ENCODE data around the gene L3MBTL3. TPM values are rescaled to one million over a fixed set of nuclear protein-coding genes. Genes with fewer than 3 reads are reported as not detected.

Gene L3MBTL3
- total RNA-seq, 1 donor from 2014 or later = 9.5 TPM

DNA sequence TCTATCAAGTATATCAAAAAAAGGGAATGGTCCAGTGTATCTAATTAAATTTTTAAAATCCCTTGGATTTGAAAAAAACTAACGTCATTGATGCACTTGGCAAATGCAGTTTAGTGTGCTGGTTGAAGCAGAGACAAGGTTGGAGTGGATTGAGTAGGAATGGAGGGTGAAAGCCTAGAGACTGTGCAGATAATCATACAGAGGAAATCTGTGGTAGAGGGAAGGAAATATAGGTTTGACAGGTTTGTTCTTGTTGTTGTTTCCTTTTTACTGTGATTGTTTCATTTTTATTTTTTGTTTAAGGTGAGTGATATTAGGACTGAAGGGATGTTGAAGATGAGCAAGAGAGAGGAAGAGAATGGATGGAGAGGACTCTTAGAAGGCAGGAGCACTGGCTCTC lies 29.0 kb upstream of the L3MBTL3 start:
- no peaks in the 10 kb centered on the region for H3K27me3 ChIP-seq (ENCODE audit: control insufficient read depth, insufficient read depth, low read length)
- TF ChIP-seq, protein P1, sequence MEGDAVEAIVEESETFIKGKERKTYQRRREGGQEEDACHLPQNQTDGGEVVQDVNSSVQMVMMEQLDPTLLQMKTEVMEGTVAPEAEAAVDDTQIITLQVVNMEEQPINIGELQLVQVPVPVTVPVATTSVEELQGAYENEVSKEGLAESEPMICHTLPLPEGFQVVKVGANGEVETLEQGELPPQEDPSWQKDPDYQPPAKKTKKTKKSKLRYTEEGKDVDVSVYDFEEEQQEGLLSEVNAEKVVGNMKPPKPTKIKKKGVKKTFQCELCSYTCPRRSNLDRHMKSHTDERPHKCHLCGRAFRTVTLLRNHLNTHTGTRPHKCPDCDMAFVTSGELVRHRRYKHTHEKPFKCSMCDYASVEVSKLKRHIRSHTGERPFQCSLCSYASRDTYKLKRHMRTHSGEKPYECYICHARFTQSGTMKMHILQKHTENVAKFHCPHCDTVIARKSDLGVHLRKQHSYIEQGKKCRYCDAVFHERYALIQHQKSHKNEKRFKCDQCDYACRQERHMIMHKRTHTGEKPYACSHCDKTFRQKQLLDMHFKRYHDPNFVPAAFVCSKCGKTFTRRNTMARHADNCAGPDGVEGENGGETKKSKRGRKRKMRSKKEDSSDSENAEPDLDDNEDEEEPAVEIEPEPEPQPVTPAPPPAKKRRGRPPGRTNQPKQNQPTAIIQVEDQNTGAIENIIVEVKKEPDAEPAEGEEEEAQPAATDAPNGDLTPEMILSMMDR (IDR thresholded peaks at IDR 0.05; ENCODE audit: insufficient read depth, low read length, poor library complexity, severe bottlenecking) = no peak
- DNase-seq (ENCODE audit: low read depth) = no peak
- no peaks in the 10 kb centered on the region for H3K36me3 ChIP-seq (ENCODE audit: control insufficient read depth, insufficient read depth, low read length)
- H3K4me3 ChIP-seq (ENCODE audit: low read depth, low read length) = no peak overlapping the region

DNA sequence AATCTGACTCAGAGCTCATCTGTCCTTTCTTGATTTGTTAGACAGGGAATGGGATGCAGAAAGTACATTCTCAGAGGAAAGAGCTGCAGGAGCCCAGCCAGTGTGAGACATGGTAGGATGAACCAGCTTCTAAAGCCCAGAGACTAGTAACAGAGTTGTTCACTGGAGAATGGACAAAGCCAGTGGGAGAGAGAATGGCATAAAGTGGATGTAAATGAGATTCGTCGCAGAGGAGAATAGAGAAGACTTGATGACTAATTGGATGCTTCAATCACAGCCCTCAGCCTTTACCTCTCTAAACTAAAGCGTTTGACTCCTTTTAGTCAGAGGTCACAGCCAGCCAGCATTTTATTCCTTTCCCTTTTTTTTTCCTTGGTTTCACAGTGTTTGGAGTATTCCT lies 25.5 kb upstream of the L3MBTL3 start:
- H3K4me3 ChIP-seq (ENCODE audit: low read depth, low read length) = no peak overlapping the region
- TF ChIP-seq, protein P1 (IDR thresholded peaks at IDR 0.05; ENCODE audit: insufficient read depth, low read length, poor library complexity, severe bottlenecking) = no peak
- H3K27me3 ChIP-seq (ENCODE audit: control insufficient read depth, insufficient read depth, low read length) = no peaks in the 10 kb centered on the region
- DNase-seq (ENCODE audit: low read depth) = no peak
- no peaks in the 10 kb centered on the region for H3K36me3 ChIP-seq (ENCODE audit: control insufficient read depth, insufficient read depth, low read length)

DNA sequence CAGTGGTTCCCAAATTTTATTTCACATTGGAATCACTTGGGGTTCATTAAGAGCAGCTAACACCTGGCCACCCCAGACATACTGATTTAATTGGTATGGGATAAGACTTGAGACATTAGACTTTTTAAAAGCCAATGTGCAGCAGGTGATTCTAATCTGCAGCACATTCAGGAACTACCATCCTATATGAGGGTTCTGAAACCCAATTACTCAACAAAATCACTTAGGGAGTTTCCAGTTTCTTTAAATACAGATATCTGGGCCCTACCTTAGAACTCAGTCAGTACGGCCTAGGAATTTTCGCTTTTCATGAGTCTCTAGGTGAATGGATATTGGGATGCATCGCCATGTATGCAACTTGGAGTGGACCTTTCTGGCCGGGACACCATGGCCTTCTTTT lies 24.0 kb upstream of the L3MBTL3 start:
- DNase-seq (ENCODE audit: low read depth) = no peak
- no peaks in the 10 kb centered on the region for H3K36me3 ChIP-seq (ENCODE audit: control insufficient read depth, insufficient read depth, low read length)
- no peaks in the 10 kb centered on the region for H3K27me3 ChIP-seq (ENCODE audit: control insufficient read depth, insufficient read depth, low read length)
- no peak overlapping the region for H3K4me3 ChIP-seq (ENCODE audit: low read depth, low read length)
- TF ChIP-seq, protein P1 (IDR thresholded peaks at IDR 0.05; ENCODE audit: insufficient read depth, low read length, poor library complexity, severe bottlenecking) = no peak

DNA sequence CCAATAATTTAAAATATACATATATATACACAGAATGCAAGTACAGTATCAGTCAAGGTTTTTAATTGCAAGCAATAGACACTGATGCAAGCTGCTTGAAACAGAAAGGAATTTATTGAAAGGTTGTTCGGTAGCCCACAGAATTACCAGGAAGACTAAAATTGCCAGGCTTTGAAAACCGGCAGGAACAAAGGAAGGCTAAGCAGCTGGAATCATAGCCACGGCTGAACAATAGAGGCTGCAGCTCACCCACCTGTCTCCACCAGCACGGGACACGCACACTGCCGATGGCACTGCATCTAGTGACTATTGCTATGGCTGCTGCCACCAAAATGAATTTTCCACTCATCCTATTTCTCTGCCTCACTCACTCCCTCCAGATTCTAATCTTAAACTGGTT lies 22.0 kb upstream of the L3MBTL3 start:
- TF ChIP-seq, protein P1 (IDR thresholded peaks at IDR 0.05; ENCODE audit: insufficient read depth, low read length, poor library complexity, severe bottlenecking) = no peak
- no peak for DNase-seq (ENCODE audit: low read depth)
- Histone ChIP-seq H3K27me3 (ENCODE audit: control insufficient read depth, insufficient read depth, low read length) (no peaks in the 10 kb centered on the region), H3K36me3 (ENCODE audit: control insufficient read depth, insufficient read depth, low read length) (no peaks in the 10 kb centered on the region), H3K4me3 (ENCODE audit: low read depth, low read length) (no peak overlapping the region)

DNA sequence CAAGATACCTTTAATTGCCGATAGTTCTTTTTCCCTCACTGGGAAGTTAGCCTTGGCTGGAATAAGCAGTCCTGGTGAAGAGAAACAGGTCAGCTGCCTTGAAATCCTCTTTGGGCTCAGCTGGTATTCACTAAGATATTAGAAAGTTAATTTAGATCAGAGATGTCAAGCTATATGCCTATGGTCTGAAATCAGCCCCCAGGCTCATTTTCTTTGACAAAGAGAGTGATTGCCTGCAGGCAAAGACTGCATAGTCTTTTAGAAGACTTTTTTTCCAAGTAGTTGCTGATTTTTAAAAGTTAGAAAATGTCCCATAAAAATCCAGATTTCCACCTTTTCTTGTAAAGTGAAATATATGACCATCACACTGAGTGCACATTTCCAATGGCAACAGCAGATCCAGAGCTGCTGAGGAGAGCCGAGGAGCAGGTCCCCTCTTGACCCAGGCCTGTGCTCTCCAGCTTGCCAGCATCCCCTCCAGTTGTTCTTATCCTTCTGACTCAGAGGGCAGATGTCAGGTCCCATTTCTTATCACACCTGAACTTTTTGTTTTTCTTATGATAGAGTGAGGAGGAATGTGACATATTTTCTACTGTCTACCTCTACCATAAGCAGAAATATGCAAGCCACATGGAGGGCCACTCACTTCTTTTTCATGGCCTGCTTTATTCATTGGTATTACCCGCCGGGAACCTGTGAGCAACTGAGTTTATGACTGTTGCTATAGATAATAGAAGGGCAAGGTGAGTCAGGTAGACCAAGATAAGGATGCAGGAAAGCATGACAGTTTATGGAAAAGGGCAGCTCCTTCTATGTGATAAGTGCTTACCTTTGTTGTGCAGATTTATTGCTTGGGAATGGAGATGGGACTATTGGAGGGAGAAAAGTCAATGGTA lies 17.6 kb upstream of the L3MBTL3 start:
- Histone ChIP-seq H3K27me3 (ENCODE audit: control insufficient read depth, insufficient read depth, low read length) (no peaks in the 10 kb centered on the region), H3K36me3 (ENCODE audit: control insufficient read depth, insufficient read depth, low read length) (no peaks in the 10 kb centered on the region), H3K4me3 (ENCODE audit: low read depth, low read length) (no peak overlapping the region)
- TF ChIP-seq, protein P1 (IDR thresholded peaks at IDR 0.05; ENCODE audit: insufficient read depth, low read length, poor library complexity, severe bottlenecking) = no peak
- no peak for DNase-seq (ENCODE audit: low read depth)
